NCI-H82 treated with DMSO at 0.1 percent for 48 hours (cell line): ENCODE results near the gene FBXL19.

Experiments used
- DNase-seq: peaks from one replicate; lab custom pipeline; 2025; ENCODE audit not compliant: unreplicated experiment; lab: John Stamatoyannopoulos, UW

FBXL19 gene

GRCh38 chr16:30894540-30895368 lies 28.6 kb upstream of the FBXL19 start:
- no peak for DNase-seq

- DNase-seq = no peak
Observed at GRCh38 chr16:30895627-30896260, 27.6 kb upstream of the FBXL19 start.

- peak; percentile 19 for DNase-seq
Observed at GRCh38 chr16:30896261-30896888, 27.0 kb upstream of the FBXL19 start, which contains the start of gene CTF1. Gene CTF1 (plus strand): TSS chr16:30896614. CDS start chr16:30896644, 30 bp downstream.

GRCh38 chr16:30896889-30897733 lies 26.3 kb upstream of the FBXL19 start:
- peak; percentile 67 for DNase-seq

DNA sequence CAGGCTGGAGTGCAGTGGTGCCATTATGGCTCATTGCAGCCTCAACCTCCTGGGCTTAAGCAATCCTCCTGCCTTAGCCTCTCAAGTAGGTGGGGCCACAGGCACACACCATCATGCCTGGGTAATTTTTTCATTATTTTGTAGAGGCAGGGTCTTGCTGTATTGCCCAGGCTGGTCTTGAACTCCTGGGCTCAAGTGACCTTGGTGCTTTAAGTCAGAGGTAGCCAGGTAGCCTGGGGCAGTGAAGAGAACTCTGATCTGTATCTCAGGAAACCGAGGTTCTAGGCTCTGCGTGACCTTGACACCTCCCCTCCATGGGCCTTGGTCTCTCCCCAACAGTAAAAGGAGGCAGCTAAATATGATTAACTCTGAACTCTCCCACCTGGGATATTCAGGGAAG lies 23.6 kb upstream of the FBXL19 start:
- DNase-seq = no peak

- no peak for DNase-seq
Observed at GRCh38 chr16:30900588-30900987, 22.8 kb upstream of the FBXL19 start.

GRCh38 chr16:30901201-30902028 lies 22.0 kb upstream of the FBXL19 start:
- DNase-seq = no peak

DNA sequence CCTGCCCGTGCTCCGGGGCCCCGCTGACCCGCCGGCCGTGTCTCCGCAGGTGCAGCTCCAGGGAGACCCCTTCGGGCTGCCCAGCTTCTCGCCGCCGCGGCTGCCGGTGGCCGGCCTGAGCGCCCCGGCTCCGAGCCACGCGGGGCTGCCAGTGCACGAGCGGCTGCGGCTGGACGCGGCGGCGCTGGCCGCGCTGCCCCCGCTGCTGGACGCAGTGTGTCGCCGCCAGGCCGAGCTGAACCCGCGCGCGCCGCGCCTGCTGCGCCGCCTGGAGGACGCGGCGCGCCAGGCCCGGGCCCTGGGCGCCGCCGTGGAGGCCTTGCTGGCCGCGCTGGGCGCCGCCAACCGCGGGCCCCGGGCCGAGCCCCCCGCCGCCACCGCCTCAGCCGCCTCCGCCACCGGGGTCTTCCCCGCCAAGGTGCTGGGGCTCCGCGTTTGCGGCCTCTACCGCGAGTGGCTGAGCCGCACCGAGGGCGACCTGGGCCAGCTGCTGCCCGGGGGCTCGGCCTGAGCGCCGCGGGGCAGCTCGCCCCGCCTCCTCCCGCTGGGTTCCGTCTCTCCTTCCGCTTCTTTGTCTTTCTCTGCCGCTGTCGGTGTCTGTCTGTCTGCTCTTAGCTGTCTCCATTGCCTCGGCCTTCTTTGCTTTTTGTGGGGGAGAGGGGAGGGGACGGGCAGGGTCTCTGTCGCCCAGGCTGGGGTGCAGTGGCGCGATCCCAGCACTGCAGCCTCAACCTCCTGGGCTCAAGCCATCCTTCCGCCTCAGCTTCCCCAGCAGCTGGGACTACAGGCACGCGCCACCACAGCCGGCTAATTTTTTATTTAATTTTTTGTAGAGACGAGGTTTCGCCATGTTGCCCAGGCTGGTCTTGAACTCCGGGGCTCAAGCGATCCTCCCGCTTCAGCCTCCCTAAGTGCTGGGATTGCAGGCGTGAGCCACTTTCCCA lies 21.1 kb upstream of the FBXL19 start:
- DNase-seq = no peak

DNA sequence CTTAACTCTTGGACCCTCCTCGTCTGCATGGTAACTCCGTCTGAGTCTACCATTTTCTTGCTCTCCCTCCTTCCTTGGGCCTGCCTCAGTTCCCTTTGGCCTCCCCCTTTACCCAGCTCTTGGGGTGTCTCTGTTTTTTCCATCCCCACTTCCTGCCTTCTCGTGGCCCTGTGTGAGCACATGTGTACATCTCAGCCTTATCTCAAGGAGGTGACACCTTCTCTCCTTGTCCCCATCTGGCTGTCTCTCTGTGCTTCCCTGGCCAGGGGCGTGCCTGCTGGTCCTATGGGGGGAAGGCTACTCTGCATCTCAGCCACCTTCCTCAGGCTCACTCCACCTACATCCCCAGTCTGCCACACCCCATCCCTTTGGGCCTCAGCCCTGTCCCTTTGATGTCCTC lies 20.4 kb upstream of the FBXL19 start:
- DNase-seq = no peak

DNA sequence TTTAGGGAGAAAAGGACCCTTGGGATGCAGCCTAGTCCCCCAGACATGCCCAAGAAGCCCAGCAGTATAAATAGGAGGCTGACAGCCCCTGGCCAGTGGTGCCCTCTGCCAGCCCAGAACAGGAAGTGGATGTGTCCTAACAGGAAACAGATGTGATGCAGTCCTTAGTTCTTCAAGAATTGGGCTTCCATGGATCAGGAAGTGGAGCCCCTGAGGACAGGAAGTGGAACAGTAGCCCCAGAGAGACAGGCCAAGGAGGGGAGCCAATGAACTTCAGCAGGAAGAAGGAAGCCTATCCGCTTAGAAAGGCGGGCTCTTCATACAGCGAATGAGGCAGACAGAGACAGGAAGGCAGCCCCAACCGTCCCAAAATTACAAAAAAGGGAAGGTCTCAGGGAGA lies 19.8 kb upstream of the FBXL19 start:
- DNase-seq = no peak

GRCh38 chr16:30904114-30904780 lies 19.1 kb upstream of the FBXL19 start:
- DNase-seq = no peak

GRCh38 chr16:30907064-30907463 lies 16.3 kb upstream of the FBXL19 start:
- DNase-seq = no peak

DNA sequence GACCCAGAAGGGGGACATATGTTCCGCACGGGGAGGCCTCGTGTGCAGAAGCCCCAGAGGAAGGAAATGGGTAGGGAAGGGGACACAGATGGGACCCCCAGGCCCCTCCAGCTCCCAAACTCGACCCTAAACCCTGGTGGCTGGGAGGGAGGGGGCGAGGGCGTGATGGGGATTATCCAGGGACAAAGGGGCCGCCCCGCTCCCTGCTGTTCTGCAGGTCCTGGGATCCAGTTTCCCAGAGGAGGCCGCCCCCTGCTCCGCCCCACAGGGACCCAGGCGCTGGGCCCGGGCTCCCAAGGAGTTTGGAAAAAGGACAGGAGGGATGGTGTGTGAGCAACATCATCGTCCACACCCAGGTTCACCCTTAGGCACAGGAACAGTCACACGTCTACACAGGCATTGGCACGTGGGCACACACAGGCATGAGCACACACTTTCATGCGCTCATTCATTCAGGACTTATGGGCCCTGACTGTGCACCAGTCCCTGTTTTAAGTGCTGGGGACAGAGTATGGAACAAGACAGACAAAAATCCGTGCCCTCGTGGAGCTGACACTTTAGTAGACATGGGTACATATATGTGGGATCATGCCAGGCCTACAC lies 12.8 kb upstream of the FBXL19 start:
- no peak for DNase-seq

DNA sequence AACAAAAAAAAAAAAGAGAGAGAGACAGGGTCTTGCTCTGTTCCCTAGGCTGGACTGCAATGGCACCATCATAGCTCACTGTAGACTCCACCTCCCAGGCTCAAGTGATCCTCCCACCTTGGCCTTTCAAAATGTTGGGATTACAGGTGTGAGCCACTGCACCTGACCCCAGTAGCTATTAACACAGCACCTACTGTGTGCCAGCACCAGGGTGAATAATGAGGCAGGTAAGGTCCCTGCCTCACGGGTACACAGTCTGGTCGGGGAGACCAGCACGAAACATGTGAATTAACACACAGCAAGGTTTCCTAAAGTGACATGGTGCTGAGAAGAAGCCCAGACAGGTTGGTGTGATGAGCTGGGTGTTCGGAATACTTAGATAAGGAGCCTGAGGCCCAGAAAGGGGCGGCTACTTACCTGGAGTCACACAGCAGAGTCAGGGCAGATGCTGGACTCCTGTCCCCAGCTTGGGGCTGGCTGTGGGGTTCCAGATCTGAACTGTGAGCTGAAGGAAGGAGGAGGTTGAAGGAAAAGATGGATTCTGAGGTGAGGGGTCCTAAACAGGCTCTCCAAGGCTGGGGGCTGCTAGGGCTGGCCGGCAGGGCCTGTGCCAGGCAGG lies 10.5 kb upstream of the FBXL19 start:
- DNase-seq = no peak

DNA sequence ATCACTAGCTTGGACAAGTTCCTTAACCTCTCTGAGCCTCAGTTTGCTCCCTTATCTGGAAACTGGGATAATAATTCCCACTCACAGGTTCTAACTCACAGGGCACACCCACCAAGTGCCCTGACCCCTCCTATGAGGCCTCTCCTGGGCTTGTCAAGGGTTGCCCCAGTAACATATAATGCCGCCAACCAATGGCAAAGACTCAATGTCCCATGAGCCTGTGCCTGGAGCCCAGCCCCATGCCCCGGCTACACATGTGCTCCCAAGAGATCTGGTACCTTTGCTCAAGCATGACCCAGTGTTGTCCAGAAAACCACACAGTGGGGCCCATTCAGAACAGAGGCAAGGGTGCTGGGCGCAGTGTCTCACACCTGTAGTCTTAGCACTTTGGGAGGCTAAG lies 8.5 kb upstream of the FBXL19 start:
- no peak for DNase-seq

DNA sequence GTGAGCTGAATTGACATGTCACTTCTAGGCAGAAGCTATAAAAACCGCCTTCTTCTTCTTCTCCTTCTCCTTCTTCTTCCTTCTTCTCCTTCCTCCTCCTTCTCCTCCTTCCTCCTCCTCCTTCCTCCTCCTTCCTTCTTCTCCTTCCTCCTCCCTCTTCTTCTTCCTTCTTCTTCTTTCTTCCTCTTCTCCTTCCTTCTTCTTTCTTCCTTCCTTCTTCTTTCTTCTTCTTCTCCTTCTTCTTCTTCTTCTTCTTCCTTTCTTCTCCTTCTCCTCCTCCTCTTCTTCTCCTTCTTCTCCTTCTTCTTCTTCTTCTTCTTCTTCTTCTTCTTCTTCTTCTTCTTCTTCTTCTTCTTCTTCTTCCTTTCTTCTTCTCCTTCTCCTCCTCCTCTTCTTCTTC lies 4.8 kb upstream of the FBXL19 start:
- no peak for DNase-seq

- no peak for DNase-seq
Observed at GRCh38 chr16:30920891-30921290, 2.5 kb upstream of the FBXL19 start.

GRCh38 chr16:30921459-30921747 lies 2.0 kb upstream of the FBXL19 start:
- DNase-seq = no peak
